OCI-LY3 (cell line): ENCODE data around the gene ADCY3.

Source experiments
- CTCF ChIP-seq: fragments of 200-600, 300-600 bp; sonication (generic); IDR thresholded peaks from 2 replicates; pipeline ENCODE4 v1.5.1; 2014; ENCODE audit warnings: antibody characterized with exemption, low read length, low read depth
- EZH2phosphoT487 ChIP-seq: fragments of 200-600 bp; shearing (Covaris generic); IDR thresholded peaks from 2 replicates; pipeline ENCODE4 v1.6.1; 2018; ENCODE audit warnings: antibody characterized with exemption, mixed run types, low read depth

DNA sequence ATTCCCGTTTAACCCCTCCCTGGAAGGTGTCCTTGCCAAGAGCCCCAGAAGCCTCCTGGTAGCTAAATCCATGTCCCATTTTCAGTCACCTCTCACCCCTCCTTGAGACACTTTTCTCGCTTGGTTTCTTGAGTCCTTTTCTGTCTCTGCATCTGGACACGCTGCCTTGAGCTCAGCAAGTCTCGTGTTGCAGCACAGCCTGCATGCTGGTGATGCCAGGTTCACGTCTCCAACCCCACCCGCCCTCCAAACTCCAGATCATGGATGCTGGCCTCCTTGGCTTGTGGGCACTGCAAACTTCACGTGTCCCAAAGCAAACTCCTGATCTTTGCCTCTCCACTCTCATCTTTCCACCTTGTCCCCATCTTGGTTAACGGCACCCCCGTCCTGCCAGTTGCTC is 87.5 kb downstream of the ADCY3 start:
- no peak for TF ChIP-seq CTCF
- no peak for TF ChIP-seq EZH2phosphoT487
